ENCODE measurements around the gene PNMA6E. TPM values are rescaled to one million over a fixed set of nuclear protein-coding genes. Genes with fewer than 3 reads are reported as not detected.

The PNMA6E gene
- total and polyA plus RNA-seq, 2 donors (not counting 3 experiments of a cell fraction or from before 2014, with no cell fraction given) = not detected

DNA sequence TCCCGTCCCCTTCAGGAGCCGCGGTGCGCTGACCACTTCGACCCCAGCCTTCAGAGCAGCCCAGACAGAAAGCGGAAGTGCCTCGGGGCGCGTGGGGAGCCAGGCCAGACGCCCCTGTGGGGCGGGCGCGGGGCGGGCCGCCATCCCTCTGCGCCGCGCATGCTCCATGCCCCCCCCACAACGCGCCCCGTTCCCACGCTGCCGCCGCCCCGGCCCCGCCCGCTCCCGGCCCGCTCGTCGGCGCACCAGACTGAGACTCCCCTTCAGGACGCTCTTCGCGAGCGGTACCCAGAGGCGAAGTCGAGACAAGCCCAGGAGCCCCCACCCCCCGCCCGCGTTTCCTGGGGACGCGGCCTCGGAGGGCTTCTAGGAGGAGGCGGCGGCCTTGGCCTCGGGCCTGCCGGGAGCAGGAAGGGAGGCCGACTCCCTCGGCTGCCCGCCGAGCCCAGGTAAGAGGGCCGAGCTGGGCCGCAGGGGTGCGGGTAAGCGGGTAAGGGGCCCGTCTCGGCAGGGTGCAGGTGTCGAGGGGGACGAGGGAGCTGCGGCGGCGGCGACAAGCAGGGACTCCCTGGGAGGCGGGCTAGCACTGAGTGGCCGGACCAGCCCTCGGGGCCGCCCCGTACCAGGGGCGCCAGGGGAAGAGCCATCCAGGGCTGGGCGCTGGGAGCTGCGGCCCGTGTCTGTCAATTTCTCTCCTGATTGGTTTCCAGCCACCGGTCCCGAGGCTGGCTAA, 10.3 kb upstream of the PNMA6E start, which contains the start of gene ZFP92:
ZFP92 (plus strand) TSS at position 218 of the 733 bp plus-strand sequence. CDS start 6,851 bp downstream, outside the sequence.
- peak; percentile 33 for FAIRE-seq
- H3K27ac ChIP-seq (ENCODE audit: insufficient read depth, low read depth, low read length) = no peak within 1 kb of the TSS
- no peaks in the 10 kb centered on the region for H3K79me2 ChIP-seq (ENCODE audit: control insufficient read depth, insufficient read depth, low read length)
- H3K9ac ChIP-seq (replicated peaks; ENCODE audit: extremely low read depth, insufficient read depth, low read length) = peak within 1 kb of the TSS; percentile 9
- no peaks in the 10 kb centered on the region for H3K27me3 ChIP-seq (ENCODE audit: control insufficient read depth in 2 of 2, insufficient read depth in 2 of 2, low read length in 2 of 2)
- TF ChIP-seq POLR2A (IDR thresholded peaks at IDR 0.05; ENCODE audit: low read depth, low read length) (no peak), MYC (IDR thresholded peaks at IDR 0.05; ENCODE audit: low read depth, low read length) (no peak), GATA2 (IDR thresholded peaks at IDR 0.05; ENCODE audit: insufficient read depth, insufficient read length, low read depth, low read length) (no peak), POLR2AphosphoS5 (IDR thresholded peaks at IDR 0.05; ENCODE audit: insufficient read depth, low read depth, low read length) (no peak), FOS (IDR thresholded peaks at IDR 0.05; ENCODE audit: borderline replicate concordance, insufficient read depth, low read length) (no peak), EZH2 (IDR thresholded peaks at IDR 0.05; ENCODE audit: borderline replicate concordance, low read depth, low read length, severe bottlenecking) (no peak), JUN (IDR thresholded peaks at IDR 0.05; ENCODE audit: borderline replicate concordance, insufficient read depth, insufficient read length, low read depth) (no peak)
- TF ChIP-seq, protein P1, sequence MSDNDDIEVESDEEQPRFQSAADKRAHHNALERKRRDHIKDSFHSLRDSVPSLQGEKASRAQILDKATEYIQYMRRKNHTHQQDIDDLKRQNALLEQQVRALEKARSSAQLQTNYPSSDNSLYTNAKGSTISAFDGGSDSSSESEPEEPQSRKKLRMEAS (IDR thresholded peaks at IDR 0.05; ENCODE audit: insufficient read depth, insufficient read length) = no peak
- TF ChIP-seq, protein P2, sequence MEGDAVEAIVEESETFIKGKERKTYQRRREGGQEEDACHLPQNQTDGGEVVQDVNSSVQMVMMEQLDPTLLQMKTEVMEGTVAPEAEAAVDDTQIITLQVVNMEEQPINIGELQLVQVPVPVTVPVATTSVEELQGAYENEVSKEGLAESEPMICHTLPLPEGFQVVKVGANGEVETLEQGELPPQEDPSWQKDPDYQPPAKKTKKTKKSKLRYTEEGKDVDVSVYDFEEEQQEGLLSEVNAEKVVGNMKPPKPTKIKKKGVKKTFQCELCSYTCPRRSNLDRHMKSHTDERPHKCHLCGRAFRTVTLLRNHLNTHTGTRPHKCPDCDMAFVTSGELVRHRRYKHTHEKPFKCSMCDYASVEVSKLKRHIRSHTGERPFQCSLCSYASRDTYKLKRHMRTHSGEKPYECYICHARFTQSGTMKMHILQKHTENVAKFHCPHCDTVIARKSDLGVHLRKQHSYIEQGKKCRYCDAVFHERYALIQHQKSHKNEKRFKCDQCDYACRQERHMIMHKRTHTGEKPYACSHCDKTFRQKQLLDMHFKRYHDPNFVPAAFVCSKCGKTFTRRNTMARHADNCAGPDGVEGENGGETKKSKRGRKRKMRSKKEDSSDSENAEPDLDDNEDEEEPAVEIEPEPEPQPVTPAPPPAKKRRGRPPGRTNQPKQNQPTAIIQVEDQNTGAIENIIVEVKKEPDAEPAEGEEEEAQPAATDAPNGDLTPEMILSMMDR (IDR thresholded peaks at IDR 0.05; ENCODE audit: extremely low read depth in 1 of 2, insufficient read depth in 1 of 2, low read depth in 1 of 2, low read length in 2 of 2) = no peak
- peak within 1 kb of the TSS; percentile 47 for H3K4me2 ChIP-seq (ENCODE audit: insufficient read depth, low read length)
- DNase-seq (ENCODE audit: low read depth, low spot score) = peak; percentile 1
- ChIA-PET POLR2A (interaction anchor here (0.6 kb wide), 1 partner anchor 101 kb away, joined by 3 read pairs; no protein-coding TSS in a partner anchor), CTCF (no interaction called here)
- BruUV-seq (replicated peaks) = no TSS peak
- no peaks in the 10 kb centered on the region for H3K36me3 ChIP-seq (ENCODE audit: control insufficient read depth in 2 of 2, extremely low read depth in 1 of 2, insufficient read depth in 2 of 2, low read length in 2 of 2)
- no peaks in the 10 kb centered on the region for H3K9me3 ChIP-seq (replicated peaks; ENCODE audit: control insufficient read depth, insufficient read depth, low read length)
- H2AFZ ChIP-seq (ENCODE audit: low read depth, low read length) = peak within 1 kb of the TSS; percentile 71
- dilution Hi-C loops (cut with MboI; ENCODE audit: extremely low pct_ligation_motif_present, low sequenced_read_pairs) (no loop called here), intact Hi-C loops (cut with micrococcal nuclease) (no loop called here)
- H3K9me1 ChIP-seq (replicated peaks; ENCODE audit: control insufficient read depth, extremely low read depth, insufficient read depth, low read length) = no peaks in the 10 kb centered on the region
- H3K4me1 ChIP-seq (ENCODE audit: control insufficient read depth, extremely low read depth, insufficient read depth, low read length) = peaks cover 6% of the 10 kb centered on the region
- no peaks in the 10 kb centered on the region for H4K20me1 ChIP-seq (replicated peaks; ENCODE audit: control insufficient read depth, extremely low read depth, insufficient read depth, low read length)
- peak within 1 kb of the TSS; percentile 36 to 43 (median 37) for H3K4me3 ChIP-seq (replicated peaks in 1 of 3; ENCODE audit: insufficient read depth in 1 of 3, low read depth in 1 of 3, low read length in 3 of 3)
